Peyer's patch (tissue), 4 donors: ENCODE data around the gene MEGF10. TPM values are rescaled to one million over a fixed set of nuclear protein-coding genes. Genes with fewer than 3 reads are reported as not detected.

Experiments used
- DNase-seq, 3 donors: peaks; one replicate each; pipeline ENCODE4 v3.0.0-alpha.2; 2017 to 2019
- H3K27ac ChIP-seq, 4 donors: fragments of 200-600 bp; sonication (generic); one replicate each; pipeline ENCODE4 v1.5.1; 2016 to 2019
- H3K27me3 ChIP-seq, 2 donors: fragments of 200-600 bp; sonication (generic); one replicate each; pipeline ENCODE4 v1.5.1; 2019
- H3K36me3 ChIP-seq, 3 donors: fragments of 200-600 bp; sonication (generic); one replicate each; pipeline ENCODE4 v1.5.1; 2016 to 2019
- H3K4me1 ChIP-seq, 4 donors: fragments of 200-600 bp; sonication (generic); one replicate each; pipeline ENCODE4 v1.5.1; 2016 to 2019
- H3K4me3 ChIP-seq, 4 donors: fragments of 200-600 bp; sonication (generic); 1 replicate in 3 of 4; 2 replicates in 1 of 4; pipeline ENCODE4 v1.5.1; 2016 to 2019; ENCODE audit warnings: mild to moderate bottlenecking in 1 of 4
- H3K9me3 ChIP-seq, 4 donors: fragments of 200-600 bp; sonication (generic); one replicate each; pipeline ENCODE4 v1.5.1; 2016 to 2019; ENCODE audit warnings: mild to moderate bottlenecking in 1 of 4
- CTCF ChIP-seq, 6 experiments: fragments of 450-650 bp in 4 of 6; fragments of 200-600 bp in 2 of 6; sonication (generic) in 1 of 6; IDR thresholded peaks; one replicate each; pipeline ENCODE4 v1.5.1; 2017 to 2019; ENCODE audit warnings: antibody characterized with exemption in 6 of 6, mild to moderate bottlenecking in 3 of 6, moderate library complexity in 1 of 6
- POLR2A ChIP-seq, 2 donors: fragments of 450-650 bp; IDR thresholded peaks; one replicate each; pipeline ENCODE4 v1.5.1; 2017; ENCODE audit warnings: antibody characterized with exemption in 2 of 2, mild to moderate bottlenecking in 2 of 2, moderate library complexity in 2 of 2
- total RNA-seq, 4 donors: library from RNA; depleted of rRNA; stranded (reverse); fragments of >200 nt; gene quantifications; one replicate each; pipeline ENCODE4 v1.1.0, GENCODE V29; 2016

Gene MEGF10
- total RNA-seq, 4 donors from 2014 or later: 0.13 to 2.5 (median 0.19) TPM; not detected in 1

DNA sequence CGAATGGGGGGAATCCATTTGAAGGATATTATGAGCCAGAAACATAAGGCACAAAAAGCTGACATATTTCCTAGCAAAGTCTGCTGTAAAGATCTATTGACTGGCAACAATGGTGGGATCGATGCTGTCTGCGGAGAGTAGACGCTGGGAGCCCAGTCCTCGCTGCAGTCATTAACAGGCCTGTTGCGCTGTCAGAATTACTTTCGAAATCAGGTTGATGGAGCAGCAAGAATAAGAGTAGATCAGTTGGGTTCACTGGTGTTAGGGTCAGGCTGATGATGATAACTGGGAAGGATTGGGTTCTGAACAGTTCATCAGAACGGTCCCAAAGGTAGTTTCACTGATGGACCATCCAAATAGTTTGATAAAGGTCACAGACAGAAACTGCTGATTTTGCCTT lies 87.1 kb downstream of the MEGF10 start:
- no peak for DNase-seq
- no peaks in the 10 kb centered on the region for H3K36me3 ChIP-seq
- no peak overlapping the region for H3K27ac ChIP-seq
- TF ChIP-seq POLR2A (IDR thresholded peaks at IDR 0.05) (no peak), CTCF (IDR thresholded peaks at IDR 0.05) (no peak)
- H3K9me3 ChIP-seq: no peaks in the 10 kb centered on the region
- no peaks in the 10 kb centered on the region for H3K4me1 ChIP-seq
- no peak overlapping the region for H3K4me3 ChIP-seq
- H3K27me3 ChIP-seq: no peaks in the 10 kb centered on the region

- DNase-seq: no peak
- no peaks in the 10 kb centered on the region for H3K36me3 ChIP-seq
- no peak for TF ChIP-seq POLR2A (IDR thresholded peaks at IDR 0.05)
- TF ChIP-seq CTCF (IDR thresholded peaks at IDR 0.05): no peak
- no peaks in the 10 kb centered on the region for H3K4me1 ChIP-seq
- H3K4me3 ChIP-seq: no peak overlapping the region
- H3K9me3 ChIP-seq: no peaks in the 10 kb centered on the region
- H3K27me3 ChIP-seq: no peaks in the 10 kb centered on the region
- H3K27ac ChIP-seq: no peak overlapping the region
Observed at GRCh38 chr5:127385936-127386335, 95.3 kb downstream of the MEGF10 start.

DNA sequence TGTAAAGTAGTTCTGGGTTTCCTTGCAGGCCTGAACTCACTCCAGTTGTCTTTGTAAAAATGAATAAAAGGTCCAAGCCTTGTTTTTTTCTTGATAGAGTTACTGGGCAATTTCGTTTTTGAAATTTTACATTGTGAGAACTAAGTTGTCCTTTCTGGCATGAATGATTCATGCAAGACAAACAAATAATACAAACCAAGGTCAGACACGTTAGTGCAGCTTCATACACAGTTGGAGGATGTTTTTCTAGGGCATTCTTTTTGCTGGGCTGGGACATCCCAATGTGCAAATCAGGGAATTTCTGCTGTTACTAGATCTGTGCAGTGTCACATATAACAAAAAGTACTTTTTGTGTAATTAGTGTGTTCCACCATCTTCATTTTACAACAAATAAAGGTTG lies 96.0 kb downstream of the MEGF10 start:
- no peaks in the 10 kb centered on the region for H3K4me1 ChIP-seq
- H3K27me3 ChIP-seq: no peaks in the 10 kb centered on the region
- no peak overlapping the region for H3K4me3 ChIP-seq
- no peaks in the 10 kb centered on the region for H3K9me3 ChIP-seq
- TF ChIP-seq CTCF (IDR thresholded peaks at IDR 0.05): no peak
- TF ChIP-seq POLR2A (IDR thresholded peaks at IDR 0.05): no peak
- DNase-seq: no peak
- no peaks in the 10 kb centered on the region for H3K36me3 ChIP-seq
- no peak overlapping the region for H3K27ac ChIP-seq

GRCh38 chr5:127389601-127390000 lies 99.0 kb downstream of the MEGF10 start:
- H3K4me3 ChIP-seq: no peak overlapping the region
- H3K9me3 ChIP-seq: no peaks in the 10 kb centered on the region
- no peak overlapping the region for H3K27ac ChIP-seq
- H3K27me3 ChIP-seq: no peaks in the 10 kb centered on the region
- TF ChIP-seq POLR2A (IDR thresholded peaks at IDR 0.05): no peak
- no peak for TF ChIP-seq CTCF (IDR thresholded peaks at IDR 0.05)
- no peaks in the 10 kb centered on the region for H3K4me1 ChIP-seq
- no peak for DNase-seq
- no peaks in the 10 kb centered on the region for H3K36me3 ChIP-seq

DNA sequence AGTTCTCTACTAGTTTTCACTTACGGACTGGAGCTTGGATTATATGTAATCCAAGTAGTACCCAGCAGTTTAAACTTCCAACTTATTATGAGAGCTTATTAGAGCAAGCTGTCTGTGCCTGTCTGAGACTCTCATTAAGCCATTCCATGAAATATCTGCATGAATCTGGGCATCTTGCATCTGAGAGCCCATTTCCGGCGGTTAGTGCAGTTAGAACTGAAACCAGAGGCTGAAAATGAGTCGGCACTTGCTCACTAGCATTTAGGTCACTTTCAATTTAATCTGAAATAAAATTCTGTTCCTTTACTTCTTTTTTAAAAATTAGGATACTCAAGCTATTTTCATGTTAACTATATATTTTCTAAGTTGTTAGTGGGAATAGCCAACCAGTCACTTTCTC lies 102.2 kb downstream of the MEGF10 start:
- H3K27me3 ChIP-seq: no peaks in the 10 kb centered on the region
- no peaks in the 10 kb centered on the region for H3K9me3 ChIP-seq
- no peaks in the 10 kb centered on the region for H3K4me1 ChIP-seq
- H3K27ac ChIP-seq: no peak overlapping the region
- H3K4me3 ChIP-seq: no peak overlapping the region
- TF ChIP-seq CTCF (IDR thresholded peaks at IDR 0.05) (no peak), POLR2A (IDR thresholded peaks at IDR 0.05) (no peak)
- H3K36me3 ChIP-seq: no peaks in the 10 kb centered on the region
- no peak for DNase-seq

GRCh38 chr5:127396490-127397155 lies 106.0 kb downstream of the MEGF10 start:
- Histone ChIP-seq H3K9me3 (no peaks in the 10 kb centered on the region), H3K4me3 (no peak overlapping the region), H3K27ac (no peak overlapping the region), H3K36me3 (no peaks in the 10 kb centered on the region), H3K4me1 (no peaks in the 10 kb centered on the region), H3K27me3 (no peaks in the 10 kb centered on the region)
- DNase-seq: no peak
- TF ChIP-seq POLR2A (IDR thresholded peaks at IDR 0.05) (no peak), CTCF (IDR thresholded peaks at IDR 0.05) (no peak)
